ENCODE measurements around the gene H3-3A.

H3-3A gene

DNA sequence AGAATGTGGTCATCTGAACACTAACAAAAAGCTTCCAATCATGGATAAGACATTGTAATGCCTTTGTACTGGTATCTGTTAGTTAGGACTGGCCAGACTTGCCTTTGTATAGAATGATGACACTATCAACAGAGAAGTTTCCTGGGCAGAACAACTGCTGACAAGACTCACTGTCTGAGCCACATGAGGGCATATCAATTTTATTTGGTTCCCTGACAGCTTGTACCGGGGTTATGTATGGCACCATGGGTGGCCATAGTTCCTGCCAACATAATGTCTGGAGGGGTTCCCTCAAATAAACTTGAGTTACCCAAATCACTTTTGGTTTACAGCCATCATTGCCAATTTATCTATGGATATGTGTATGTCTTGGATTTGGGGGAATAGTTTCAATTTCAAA lies 13.6 kb upstream of the H3-3A start:
- TF ChIP-seq, protein P1, sequence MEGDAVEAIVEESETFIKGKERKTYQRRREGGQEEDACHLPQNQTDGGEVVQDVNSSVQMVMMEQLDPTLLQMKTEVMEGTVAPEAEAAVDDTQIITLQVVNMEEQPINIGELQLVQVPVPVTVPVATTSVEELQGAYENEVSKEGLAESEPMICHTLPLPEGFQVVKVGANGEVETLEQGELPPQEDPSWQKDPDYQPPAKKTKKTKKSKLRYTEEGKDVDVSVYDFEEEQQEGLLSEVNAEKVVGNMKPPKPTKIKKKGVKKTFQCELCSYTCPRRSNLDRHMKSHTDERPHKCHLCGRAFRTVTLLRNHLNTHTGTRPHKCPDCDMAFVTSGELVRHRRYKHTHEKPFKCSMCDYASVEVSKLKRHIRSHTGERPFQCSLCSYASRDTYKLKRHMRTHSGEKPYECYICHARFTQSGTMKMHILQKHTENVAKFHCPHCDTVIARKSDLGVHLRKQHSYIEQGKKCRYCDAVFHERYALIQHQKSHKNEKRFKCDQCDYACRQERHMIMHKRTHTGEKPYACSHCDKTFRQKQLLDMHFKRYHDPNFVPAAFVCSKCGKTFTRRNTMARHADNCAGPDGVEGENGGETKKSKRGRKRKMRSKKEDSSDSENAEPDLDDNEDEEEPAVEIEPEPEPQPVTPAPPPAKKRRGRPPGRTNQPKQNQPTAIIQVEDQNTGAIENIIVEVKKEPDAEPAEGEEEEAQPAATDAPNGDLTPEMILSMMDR (IDR thresholded peaks at IDR 0.05; ENCODE audit: extremely low read depth, insufficient read depth, missing control alignments) = no peak
- in situ Hi-C loops (cut with MboI; ENCODE audit: low pct_unique_long_range_greater_than_20kb, low sequenced_read_pairs, unreplicated experiment) = no loop called here
- no peak for DNase-seq (ENCODE audit: low spot score)

- TF ChIP-seq, protein P1 (IDR thresholded peaks at IDR 0.05; ENCODE audit: extremely low read depth, insufficient read depth, missing control alignments) = no peak
- in situ Hi-C loops (cut with MboI; ENCODE audit: low pct_unique_long_range_greater_than_20kb, low sequenced_read_pairs, unreplicated experiment) = no loop called here
- DNase-seq (ENCODE audit: low spot score) = no peak
Observed at GRCh38 chr1:226050133-226050532, 12.4 kb upstream of the H3-3A start.

DNA sequence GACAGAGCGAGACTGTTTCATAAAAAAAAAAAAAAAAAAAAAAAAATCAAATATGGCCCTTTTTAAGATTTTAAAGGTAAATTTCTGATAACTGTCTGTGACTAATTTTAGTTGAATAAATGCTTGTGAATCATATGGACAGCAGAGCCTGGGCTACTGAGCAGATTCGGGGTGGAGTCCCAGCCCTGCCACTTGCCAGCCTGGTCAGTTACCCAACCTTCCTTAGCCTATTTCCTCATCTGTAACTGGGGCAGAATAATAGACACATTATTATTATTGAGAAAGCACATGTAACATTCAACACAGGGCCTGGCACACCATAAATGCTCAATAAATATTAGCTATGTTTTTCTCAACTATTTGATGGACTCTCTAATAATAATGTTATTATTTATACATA lies 11.2 kb upstream of the H3-3A start:
- TF ChIP-seq, protein P1 (IDR thresholded peaks at IDR 0.05; ENCODE audit: extremely low read depth, insufficient read depth, missing control alignments) = no peak
- in situ Hi-C loops (cut with MboI; ENCODE audit: low pct_unique_long_range_greater_than_20kb, low sequenced_read_pairs, unreplicated experiment) = no loop called here
- no peak for DNase-seq (ENCODE audit: low spot score)

- TF ChIP-seq, protein P1 (IDR thresholded peaks at IDR 0.05; ENCODE audit: extremely low read depth, insufficient read depth, missing control alignments) = no peak
- in situ Hi-C loops (cut with MboI; ENCODE audit: low pct_unique_long_range_greater_than_20kb, low sequenced_read_pairs, unreplicated experiment) = no loop called here
- DNase-seq (ENCODE audit: low spot score) = no peak
Observed at GRCh38 chr1:226052061-226052460, 10.5 kb upstream of the H3-3A start.

DNA sequence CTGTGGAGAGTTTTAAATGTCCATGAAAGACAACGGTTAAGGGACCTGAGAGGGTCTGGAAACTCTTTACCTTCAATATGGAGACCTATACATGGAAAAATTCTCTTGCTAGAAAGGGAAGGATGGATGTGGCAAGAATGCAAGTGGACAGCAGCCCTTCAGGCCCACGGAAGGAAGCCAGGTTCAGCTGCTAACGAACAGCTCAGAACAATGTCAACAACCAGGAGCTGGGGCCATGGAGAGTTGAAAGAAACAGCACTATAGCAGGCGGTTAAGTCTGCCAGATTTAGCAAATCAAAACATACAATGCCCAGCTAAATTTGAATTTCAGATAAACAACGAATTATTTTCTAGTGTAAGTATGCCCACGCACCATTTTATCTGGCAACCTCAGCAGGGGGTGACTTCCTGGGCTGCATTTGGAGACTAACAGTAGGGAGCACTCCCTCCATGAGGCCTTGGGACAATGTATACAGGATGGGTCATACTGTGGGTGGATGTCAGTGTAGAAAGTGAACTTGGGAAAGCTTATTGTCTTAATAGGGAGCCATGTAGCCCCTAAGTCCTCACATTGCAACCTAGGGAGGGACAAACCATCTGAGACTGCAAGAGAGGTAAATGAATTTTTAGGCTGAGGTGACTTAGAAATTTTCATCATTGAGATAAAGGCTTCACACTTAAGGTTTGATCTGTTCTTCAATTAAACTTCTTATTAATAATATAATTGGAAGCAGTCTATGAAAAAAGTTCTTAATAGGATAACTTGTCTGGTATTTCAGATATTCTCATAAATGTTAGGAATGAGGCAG lies 7.8 kb upstream of the H3-3A start:
- no peak for DNase-seq (ENCODE audit: low spot score)
- TF ChIP-seq, protein P1 (IDR thresholded peaks at IDR 0.05; ENCODE audit: extremely low read depth, insufficient read depth, missing control alignments) = no peak
- in situ Hi-C loops (cut with MboI; ENCODE audit: low pct_unique_long_range_greater_than_20kb, low sequenced_read_pairs, unreplicated experiment) = no loop called here

- TF ChIP-seq, protein P1 (IDR thresholded peaks at IDR 0.05; ENCODE audit: extremely low read depth, insufficient read depth, missing control alignments) = no peak
- in situ Hi-C loops (cut with MboI; ENCODE audit: low pct_unique_long_range_greater_than_20kb, low sequenced_read_pairs, unreplicated experiment) = no loop called here
- no peak for DNase-seq (ENCODE audit: low spot score)
Observed at GRCh38 chr1:226059709-226060108, 2.8 kb upstream of the H3-3A start.
